Measurements from ENCODE around the gene EPO. TPM values are rescaled to one million over a fixed set of nuclear protein-coding genes. Genes with fewer than 3 reads are reported as not detected.

The EPO gene
- total RNA-seq, 1 donor from 2014 or later = 0.22 TPM

DNA sequence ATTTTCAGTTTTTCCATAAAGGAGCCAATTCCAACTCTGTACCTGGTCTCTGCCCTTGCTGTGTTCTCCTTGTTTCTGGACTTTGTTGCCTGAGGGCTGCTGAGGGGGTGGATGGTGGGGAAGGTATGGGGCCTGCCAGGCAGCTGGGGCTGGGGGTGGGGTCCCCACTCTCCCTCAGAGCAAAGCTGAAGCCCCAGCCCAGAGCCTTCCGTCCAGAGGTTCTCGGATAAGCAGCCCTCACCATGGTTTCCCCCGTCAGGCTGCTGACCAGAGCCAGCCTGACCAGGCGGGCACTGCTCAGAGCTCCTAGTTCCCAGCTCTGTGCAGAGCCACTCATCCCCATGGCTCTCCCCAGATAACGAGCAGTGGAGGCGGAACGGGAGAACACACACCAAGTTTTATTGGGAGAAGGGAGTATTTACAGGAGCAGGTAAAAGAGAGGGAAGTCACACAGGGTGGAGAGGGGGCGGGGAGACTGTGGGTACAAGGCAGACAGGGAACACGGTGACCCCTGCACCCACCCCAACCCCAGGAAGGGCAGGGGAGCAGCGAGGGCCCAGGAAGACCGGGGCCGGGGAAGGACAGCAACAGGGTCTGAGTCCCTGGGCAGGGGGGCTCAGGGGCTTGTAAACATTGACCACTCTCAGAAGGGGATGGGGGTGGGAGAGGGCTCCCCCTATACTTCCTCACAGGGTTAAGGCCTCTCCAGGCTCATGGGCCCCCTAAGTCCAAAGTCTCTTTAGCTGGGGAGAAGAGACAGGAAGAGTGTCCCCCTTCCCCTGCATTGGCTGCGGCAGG lies 40.9 kb upstream of the EPO start:
- peaks cover 3% of the 10 kb centered on the region for H3K36me3 Mint-ChIP-seq
- H3K9me3 Mint-ChIP-seq = no peaks in the 10 kb centered on the region
- H3K4me3 Mint-ChIP-seq = no peak overlapping the region
- TF ChIP-seq, protein P1, sequence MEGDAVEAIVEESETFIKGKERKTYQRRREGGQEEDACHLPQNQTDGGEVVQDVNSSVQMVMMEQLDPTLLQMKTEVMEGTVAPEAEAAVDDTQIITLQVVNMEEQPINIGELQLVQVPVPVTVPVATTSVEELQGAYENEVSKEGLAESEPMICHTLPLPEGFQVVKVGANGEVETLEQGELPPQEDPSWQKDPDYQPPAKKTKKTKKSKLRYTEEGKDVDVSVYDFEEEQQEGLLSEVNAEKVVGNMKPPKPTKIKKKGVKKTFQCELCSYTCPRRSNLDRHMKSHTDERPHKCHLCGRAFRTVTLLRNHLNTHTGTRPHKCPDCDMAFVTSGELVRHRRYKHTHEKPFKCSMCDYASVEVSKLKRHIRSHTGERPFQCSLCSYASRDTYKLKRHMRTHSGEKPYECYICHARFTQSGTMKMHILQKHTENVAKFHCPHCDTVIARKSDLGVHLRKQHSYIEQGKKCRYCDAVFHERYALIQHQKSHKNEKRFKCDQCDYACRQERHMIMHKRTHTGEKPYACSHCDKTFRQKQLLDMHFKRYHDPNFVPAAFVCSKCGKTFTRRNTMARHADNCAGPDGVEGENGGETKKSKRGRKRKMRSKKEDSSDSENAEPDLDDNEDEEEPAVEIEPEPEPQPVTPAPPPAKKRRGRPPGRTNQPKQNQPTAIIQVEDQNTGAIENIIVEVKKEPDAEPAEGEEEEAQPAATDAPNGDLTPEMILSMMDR (conservative IDR thresholded peaks at IDR 0.05) = no peak
- DNase-seq (ENCODE audit: extremely low spot score, unreplicated experiment) = no peak
- H3K27me3 Mint-ChIP-seq = no peaks in the 10 kb centered on the region
- H3K4me1 Mint-ChIP-seq (ENCODE audit: unreplicated experiment) = peaks cover 10% of the 10 kb centered on the region
- no peak overlapping the region for H3K27ac Mint-ChIP-seq

- Mint-ChIP-seq H3K9me3 (no peaks in the 10 kb centered on the region), H3K27me3 (no peaks in the 10 kb centered on the region), H3K4me1 (ENCODE audit: unreplicated experiment) (peaks cover 10% of the 10 kb centered on the region), H3K36me3 (peaks cover 3% of the 10 kb centered on the region), H3K27ac (peak overlapping the region; percentile 71), H3K4me3 (peak overlapping the region; percentile 46)
- TF ChIP-seq, protein P1 (conservative IDR thresholded peaks at IDR 0.05) = no peak
- no peak for DNase-seq (ENCODE audit: extremely low spot score, unreplicated experiment)
Measured at GRCh38 chr7:100679927-100680575, 40.2 kb upstream of the EPO start.

DNA sequence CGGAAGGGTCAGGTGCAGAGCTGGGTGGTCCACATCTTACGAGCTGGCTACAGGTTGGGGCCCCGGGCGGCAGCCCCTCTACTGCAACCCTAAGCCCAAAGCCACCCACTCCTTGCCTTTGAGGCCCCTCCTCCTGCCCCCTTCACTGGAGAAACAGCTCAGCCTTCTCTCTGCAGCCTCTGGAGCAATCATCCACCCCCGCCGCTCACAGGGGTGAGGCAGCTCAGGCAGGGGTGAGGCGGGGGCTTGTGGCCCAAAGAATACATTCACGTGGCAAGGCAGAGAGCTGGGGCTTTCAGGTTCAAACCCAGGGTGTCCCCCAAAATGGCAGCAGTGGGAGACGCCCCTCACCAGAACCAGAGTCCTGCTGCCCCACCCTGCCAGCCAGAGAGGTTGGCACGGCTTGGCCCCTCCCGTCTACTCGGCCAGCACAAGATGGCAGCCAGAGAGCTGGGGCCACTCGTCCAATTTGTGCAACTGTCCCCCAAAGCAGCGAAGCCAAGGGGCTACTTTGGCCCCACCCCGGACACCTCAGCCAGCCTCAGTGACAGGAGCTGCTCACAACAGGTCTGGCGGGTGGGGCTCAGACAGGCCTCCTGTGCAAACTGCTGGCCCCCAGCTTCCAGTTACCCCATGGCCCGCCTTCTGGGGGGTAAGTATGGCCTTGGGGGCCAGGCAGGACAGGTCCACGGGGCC lies 39.5 kb upstream of the EPO start:
- Mint-ChIP-seq H3K27ac (peak overlapping the region; percentile 71), H3K27me3 (no peaks in the 10 kb centered on the region), H3K4me1 (ENCODE audit: unreplicated experiment) (peaks cover 10% of the 10 kb centered on the region), H3K36me3 (peaks cover 3% of the 10 kb centered on the region), H3K4me3 (no peak overlapping the region), H3K9me3 (no peaks in the 10 kb centered on the region)
- no peak for DNase-seq (ENCODE audit: extremely low spot score, unreplicated experiment)
- TF ChIP-seq, protein P1 (conservative IDR thresholded peaks at IDR 0.05) = no peak

- no peak overlapping the region for H3K4me3 Mint-ChIP-seq
- H3K4me1 Mint-ChIP-seq (ENCODE audit: unreplicated experiment) = peaks cover 10% of the 10 kb centered on the region
Measured at GRCh38 chr7:100681491-100682227, 38.6 kb upstream of the EPO start.

More at GRCh38 chr7:100681491-100682227, 38.6 kb upstream of the EPO start:
- Mint-ChIP-seq H3K27ac (no peak overlapping the region), H3K36me3 (peaks cover 3% of the 10 kb centered on the region), H3K9me3 (no peaks in the 10 kb centered on the region), H3K27me3 (no peaks in the 10 kb centered on the region)
- TF ChIP-seq, protein P1 (conservative IDR thresholded peaks at IDR 0.05) = no peak
- no peak for DNase-seq (ENCODE audit: extremely low spot score, unreplicated experiment)
